Subcutaneous abdominal adipose tissue (tissue), 5 donors: ENCODE measurements around the gene SORCS3.

Experiments
- H3K27ac ChIP-seq: one replicate; pipeline ENCODE4 v1.7.0; 2013; ENCODE audit warnings: low read depth, mild to moderate bottlenecking, inconsistent platforms, low read length, moderate library complexity
- H3K27me3 ChIP-seq, 5 donors: one replicate each; pipeline ENCODE4 v1.7.0; 2013; ENCODE audit warnings: low read length in 5 of 5, inconsistent platforms in 1 of 5; ENCODE audit not compliant: control insufficient read depth in 5 of 5, insufficient read depth in 4 of 5
- H3K36me3 ChIP-seq, 5 donors: one replicate each; pipeline ENCODE4 v1.7.0; 2013; ENCODE audit warnings: low read length in 5 of 5; ENCODE audit not compliant: control insufficient read depth in 5 of 5, insufficient read depth in 5 of 5
- H3K4me1 ChIP-seq, 5 donors: one replicate each; pipeline ENCODE4 v1.7.0; 2013; ENCODE audit warnings: low read length in 5 of 5, mild to moderate bottlenecking in 3 of 5, moderate library complexity in 1 of 5; ENCODE audit not compliant: control insufficient read depth in 5 of 5, insufficient read depth in 5 of 5
- H3K4me3 ChIP-seq, 5 donors: one replicate each; pipeline ENCODE4 v1.7.0; 2013; ENCODE audit warnings: low read length in 5 of 5, low read depth in 1 of 5
- H3K9ac ChIP-seq, 5 donors: one replicate each; pipeline ENCODE4 v1.7.0; 2013; ENCODE audit warnings: low read length in 5 of 5, mild to moderate bottlenecking in 4 of 5, moderate library complexity in 3 of 5
- H3K9me3 ChIP-seq, 5 donors: one replicate each; pipeline ENCODE4 v1.7.0; 2013; ENCODE audit warnings: low read length in 5 of 5; ENCODE audit not compliant: control insufficient read depth in 5 of 5
- donor health status: healthy.
- donor health status: healthy.
- donor health status: healthy.
- donor health status: healthy.
- donor health status: healthy.

The SORCS3 gene

DNA sequence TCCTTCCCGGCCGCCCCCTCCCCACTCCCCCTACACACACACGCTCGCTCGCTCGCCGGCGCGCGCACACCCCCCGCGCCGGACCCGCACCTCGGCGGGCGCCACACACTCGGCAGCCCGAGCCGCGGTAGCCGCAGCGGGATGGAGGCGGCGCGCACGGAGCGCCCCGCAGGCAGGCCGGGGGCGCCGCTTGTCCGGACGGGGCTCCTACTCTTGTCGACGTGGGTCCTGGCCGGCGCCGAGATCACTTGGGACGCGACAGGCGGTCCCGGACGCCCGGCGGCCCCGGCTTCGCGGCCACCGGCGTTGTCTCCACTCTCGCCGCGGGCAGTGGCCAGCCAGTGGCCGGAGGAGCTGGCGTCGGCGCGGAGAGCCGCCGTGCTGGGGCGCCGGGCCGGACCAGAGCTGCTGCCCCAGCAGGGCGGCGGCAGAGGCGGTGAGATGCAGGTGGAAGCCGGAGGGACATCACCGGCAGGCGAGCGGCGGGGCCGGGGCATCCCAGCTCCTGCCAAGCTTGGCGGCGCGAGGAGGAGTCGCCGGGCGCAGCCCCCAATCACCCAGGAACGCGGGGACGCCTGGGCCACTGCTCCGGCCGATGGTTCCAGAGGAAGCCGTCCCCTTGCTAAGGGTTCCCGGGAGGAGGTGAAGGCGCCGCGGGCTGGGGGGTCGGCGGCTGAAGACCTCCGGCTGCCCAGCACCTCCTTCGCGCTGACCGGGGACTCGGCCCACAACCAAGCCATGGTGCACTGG is at the start of gene SORCS3:
Gene SORCS3 (plus strand): TSS at position 104 of the 750 bp plus-strand sequence.
- no peak within 1 kb of the TSS for H3K9ac ChIP-seq
- no peaks in the 10 kb centered on the region for H3K9me3 ChIP-seq
- H3K27me3 ChIP-seq = peaks cover 27 to 52% (median 42%) of the 10 kb centered on the region in 5 donors
- no peak within 1 kb of the TSS for H3K27ac ChIP-seq
- H3K4me3 ChIP-seq = no peak within 1 kb of the TSS
- H3K36me3 ChIP-seq = no peaks in the 10 kb centered on the region
- peaks cover 0 to 11% (median 4%) of the 10 kb centered on the region in 5 donors for H3K4me1 ChIP-seq

- Histone ChIP-seq H3K4me1 (no peaks in the 10 kb centered on the region), H3K9ac (no peak overlapping the region), H3K27me3 (peaks cover 0 to 3% (median 0%) of the 10 kb centered on the region in 5 donors), H3K4me3 (no peak overlapping the region), H3K9me3 (no peaks in the 10 kb centered on the region), H3K36me3 (no peaks in the 10 kb centered on the region), H3K27ac (no peak overlapping the region)
These were observed 49.6 kb upstream of the SORCS3 start for GRCh38 chr10:104591441-104591840.

GRCh38 chr10:104601166-104601565 is 39.9 kb upstream of the SORCS3 start:
- H3K9me3 ChIP-seq = no peaks in the 10 kb centered on the region
- H3K27me3 ChIP-seq = no peaks in the 10 kb centered on the region
- no peak overlapping the region for H3K27ac ChIP-seq
- no peaks in the 10 kb centered on the region for H3K4me1 ChIP-seq
- no peaks in the 10 kb centered on the region for H3K36me3 ChIP-seq
- no peak overlapping the region for H3K9ac ChIP-seq
- H3K4me3 ChIP-seq = no peak overlapping the region

- Histone ChIP-seq H3K9ac (no peak overlapping the region), H3K9me3 (peaks cover 3 to 20% (median 14%) of the 10 kb centered on the region in 5 donors), H3K27me3 (no peaks in the 10 kb centered on the region), H3K27ac (no peak overlapping the region), H3K4me1 (no peaks in the 10 kb centered on the region), H3K4me3 (no peak overlapping the region), H3K36me3 (no peaks in the 10 kb centered on the region)
These were observed 32.8 kb upstream of the SORCS3 start for GRCh38 chr10:104608091-104608828.

GRCh38 chr10:104612571-104613205 is 28.4 kb upstream of the SORCS3 start:
- peaks cover 5 to 21% (median 12%) of the 10 kb centered on the region in 5 donors for H3K9me3 ChIP-seq

GRCh38 chr10:104613406-104613805 is 27.7 kb upstream of the SORCS3 start:
- Histone ChIP-seq H3K36me3 (no peaks in the 10 kb centered on the region), H3K9ac (no peak overlapping the region), H3K27me3 (no peaks in the 10 kb centered on the region)

More at GRCh38 chr10:104612571-104613205, 28.4 kb upstream of the SORCS3 start:
- no peaks in the 10 kb centered on the region for H3K36me3 ChIP-seq
- no peak overlapping the region for H3K4me3 ChIP-seq
- no peak overlapping the region for H3K9ac ChIP-seq
- H3K27ac ChIP-seq = no peak overlapping the region
- no peaks in the 10 kb centered on the region for H3K27me3 ChIP-seq
- H3K4me1 ChIP-seq = no peaks in the 10 kb centered on the region

DNA sequence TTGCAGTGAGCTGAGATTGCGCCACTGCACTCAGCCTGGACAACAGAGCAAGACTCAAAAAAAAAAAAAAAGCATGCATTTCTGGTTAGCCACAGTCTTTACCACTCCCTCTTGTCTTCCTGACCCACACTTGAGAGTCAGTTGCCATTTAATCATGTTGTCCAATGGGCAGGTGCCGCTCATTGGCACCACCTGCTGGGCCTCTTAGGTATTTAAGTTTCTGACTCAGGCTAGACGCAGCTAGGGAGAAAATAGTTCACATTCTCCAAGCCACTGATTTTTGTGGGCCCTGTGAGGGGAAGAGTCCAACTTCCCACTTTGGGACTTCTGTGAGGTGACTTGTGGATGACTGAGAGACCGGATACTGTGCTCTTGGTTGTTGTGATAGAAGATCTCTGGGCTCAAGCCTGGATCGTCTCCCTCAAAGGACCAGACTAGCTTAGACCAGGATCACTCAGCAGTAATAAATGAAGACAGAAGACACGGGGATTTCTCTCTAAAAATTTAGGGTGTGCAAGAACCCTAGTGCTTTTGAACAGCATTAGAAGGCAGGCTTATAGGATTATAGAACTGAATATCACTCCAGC is 26.8 kb upstream of the SORCS3 start:
- peaks cover 0 to 12% (median 3%) of the 10 kb centered on the region in 5 donors for H3K9me3 ChIP-seq
- no peak overlapping the region for H3K27ac ChIP-seq

More at GRCh38 chr10:104613406-104613805, 27.7 kb upstream of the SORCS3 start:
- Histone ChIP-seq H3K27ac (no peak overlapping the region), H3K4me1 (no peaks in the 10 kb centered on the region), H3K4me3 (no peak overlapping the region), H3K9me3 (peaks cover 3 to 14% (median 5%) of the 10 kb centered on the region in 5 donors)

DNA sequence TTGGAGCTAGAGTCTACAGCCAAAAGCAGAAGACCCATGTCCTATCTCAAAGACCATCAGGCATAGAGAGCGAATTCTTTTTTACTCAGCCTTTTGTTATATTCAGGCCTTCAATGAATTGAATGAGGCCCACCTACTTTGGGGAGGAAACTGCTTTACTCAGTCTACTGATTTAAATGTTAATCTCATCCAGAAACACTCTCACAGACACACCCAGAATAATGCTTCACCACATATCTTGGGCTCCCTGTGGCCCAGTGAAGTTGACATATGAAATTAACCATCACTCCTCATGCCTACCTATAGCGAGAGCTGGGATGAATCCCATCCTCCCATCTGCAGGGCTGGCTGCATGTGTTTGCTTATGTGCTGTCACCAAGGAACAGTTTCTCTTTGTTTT is 26.0 kb upstream of the SORCS3 start:
- no peaks in the 10 kb centered on the region for H3K36me3 ChIP-seq
- no peak overlapping the region for H3K4me3 ChIP-seq
- H3K4me1 ChIP-seq = no peaks in the 10 kb centered on the region
- peaks cover 0 to 12% (median 3%) of the 10 kb centered on the region in 5 donors for H3K9me3 ChIP-seq
- H3K27me3 ChIP-seq = no peaks in the 10 kb centered on the region
- H3K9ac ChIP-seq = no peak overlapping the region
- H3K27ac ChIP-seq = no peak overlapping the region

More for the DNA sequence above, 26.8 kb upstream of the SORCS3 start:
- Histone ChIP-seq H3K9ac (no peak overlapping the region), H3K27me3 (no peaks in the 10 kb centered on the region), H3K36me3 (no peaks in the 10 kb centered on the region), H3K4me3 (no peak overlapping the region), H3K4me1 (no peaks in the 10 kb centered on the region)

- H3K4me1 ChIP-seq = no peaks in the 10 kb centered on the region
- peaks cover 0 to 9% (median 0%) of the 10 kb centered on the region in 5 donors for H3K9me3 ChIP-seq
These were observed 23.3 kb upstream of the SORCS3 start for GRCh38 chr10:104617831-104618230.

More at GRCh38 chr10:104617831-104618230, 23.3 kb upstream of the SORCS3 start:
- H3K27me3 ChIP-seq = peaks cover 0 to 10% (median 6%) of the 10 kb centered on the region in 5 donors
- H3K9ac ChIP-seq = no peak overlapping the region
- no peaks in the 10 kb centered on the region for H3K36me3 ChIP-seq
- no peak overlapping the region for H3K27ac ChIP-seq
- H3K4me3 ChIP-seq = no peak overlapping the region
